ENCODE results near the gene ARSI.

The ARSI gene

GRCh38 chr5:150309101-150309885 lies 6.6 kb upstream of the ARSI start:
- DNase-seq (ENCODE audit: low read depth): no peak
- no peak for TF ChIP-seq CTCF (conservative IDR thresholded peaks at IDR 0.05; ENCODE audit: low read depth, low read length)
- no peak overlapping the region for H3K4me3 ChIP-seq (ENCODE audit: low read depth, low read length)

GRCh38 chr5:150307617-150308426 lies 5.1 kb upstream of the ARSI start:
- TF ChIP-seq CTCF (conservative IDR thresholded peaks at IDR 0.05; ENCODE audit: low read depth, low read length): no peak
- DNase-seq (ENCODE audit: low read depth): no peak
- no peak overlapping the region for H3K4me3 ChIP-seq (ENCODE audit: low read depth, low read length)

GRCh38 chr5:150306775-150307174 lies 4.1 kb upstream of the ARSI start:
- no peak for DNase-seq (ENCODE audit: low read depth)
- TF ChIP-seq CTCF (conservative IDR thresholded peaks at IDR 0.05; ENCODE audit: low read depth, low read length): no peak
- H3K4me3 ChIP-seq (ENCODE audit: low read depth, low read length): no peak overlapping the region

- TF ChIP-seq CTCF (conservative IDR thresholded peaks at IDR 0.05; ENCODE audit: low read depth, low read length): no peak
- DNase-seq (ENCODE audit: low read depth): no peak
- no peak overlapping the region for H3K4me3 ChIP-seq (ENCODE audit: low read depth, low read length)
Measured at GRCh38 chr5:150305557-150305956, 2.9 kb upstream of the ARSI start.

GRCh38 chr5:150305095-150305494 lies 2.4 kb upstream of the ARSI start:
- TF ChIP-seq CTCF (conservative IDR thresholded peaks at IDR 0.05; ENCODE audit: low read depth, low read length): no peak
- H3K4me3 ChIP-seq (ENCODE audit: low read depth, low read length): no peak overlapping the region
- no peak for DNase-seq (ENCODE audit: low read depth)

GRCh38 chr5:150304481-150305081 lies 1.9 kb upstream of the ARSI start:
- no peak for DNase-seq (ENCODE audit: low read depth)
- H3K4me3 ChIP-seq (ENCODE audit: low read depth, low read length): no peak overlapping the region
- no peak for TF ChIP-seq CTCF (conservative IDR thresholded peaks at IDR 0.05; ENCODE audit: low read depth, low read length)
